ENCODE results near the gene ANO4.

The ANO4 gene

GRCh38 chr12:100991102-100991501 is 196.5 kb downstream of the ANO4 start:
- TF ChIP-seq ZNF70 (CRISPR knock-in tag; IDR thresholded peaks at IDR 0.05) (no peak), TCF4 (CRISPR knock-in tag; IDR thresholded peaks at IDR 0.05; ENCODE audit: borderline replicate concordance) (no peak), SNAI2 (CRISPR knock-in tag; IDR thresholded peaks at IDR 0.05) (no peak), CSRNP3 (CRISPR knock-in tag; IDR thresholded peaks at IDR 0.05) (no peak), RARB (CRISPR knock-in tag; IDR thresholded peaks at IDR 0.05) (no peak), ZFP30 (CRISPR knock-in tag; IDR thresholded peaks at IDR 0.05) (no peak)
- no peak for ATAC-seq

GRCh38 chr12:100992194-100992593 is 197.6 kb downstream of the ANO4 start:
- no peak for ATAC-seq
- TF ChIP-seq SNAI2 (CRISPR knock-in tag; IDR thresholded peaks at IDR 0.05) = no peak
- no peak for TF ChIP-seq TSHZ2 (CRISPR knock-in tag; IDR thresholded peaks at IDR 0.05)
- no peak for TF ChIP-seq ZFP30 (CRISPR knock-in tag; IDR thresholded peaks at IDR 0.05)
- TF ChIP-seq ESRRG (CRISPR knock-in tag; IDR thresholded peaks at IDR 0.05) = no peak
- TF ChIP-seq, protein P1, sequence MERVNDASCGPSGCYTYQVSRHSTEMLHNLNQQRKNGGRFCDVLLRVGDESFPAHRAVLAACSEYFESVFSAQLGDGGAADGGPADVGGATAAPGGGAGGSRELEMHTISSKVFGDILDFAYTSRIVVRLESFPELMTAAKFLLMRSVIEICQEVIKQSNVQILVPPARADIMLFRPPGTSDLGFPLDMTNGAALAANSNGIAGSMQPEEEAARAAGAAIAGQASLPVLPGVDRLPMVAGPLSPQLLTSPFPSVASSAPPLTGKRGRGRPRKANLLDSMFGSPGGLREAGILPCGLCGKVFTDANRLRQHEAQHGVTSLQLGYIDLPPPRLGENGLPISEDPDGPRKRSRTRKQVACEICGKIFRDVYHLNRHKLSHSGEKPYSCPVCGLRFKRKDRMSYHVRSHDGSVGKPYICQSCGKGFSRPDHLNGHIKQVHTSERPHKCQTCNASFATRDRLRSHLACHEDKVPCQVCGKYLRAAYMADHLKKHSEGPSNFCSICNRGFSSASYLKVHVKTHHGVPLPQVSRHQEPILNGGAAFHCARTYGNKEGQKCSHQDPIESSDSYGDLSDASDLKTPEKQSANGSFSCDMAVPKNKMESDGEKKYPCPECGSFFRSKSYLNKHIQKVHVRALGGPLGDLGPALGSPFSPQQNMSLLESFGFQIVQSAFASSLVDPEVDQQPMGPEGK (CRISPR knock-in tag; IDR thresholded peaks at IDR 0.05; ENCODE audit: borderline replicate concordance) = no peak
- TF ChIP-seq CSRNP3 (CRISPR knock-in tag; IDR thresholded peaks at IDR 0.05) = no peak

- TF ChIP-seq ESRRG (CRISPR knock-in tag; IDR thresholded peaks at IDR 0.05) = no peak
- no peak for TF ChIP-seq SNAI2 (CRISPR knock-in tag; IDR thresholded peaks at IDR 0.05)
- TF ChIP-seq, protein P1 (CRISPR knock-in tag; IDR thresholded peaks at IDR 0.05; ENCODE audit: borderline replicate concordance) = no peak
- TF ChIP-seq, protein P2, sequence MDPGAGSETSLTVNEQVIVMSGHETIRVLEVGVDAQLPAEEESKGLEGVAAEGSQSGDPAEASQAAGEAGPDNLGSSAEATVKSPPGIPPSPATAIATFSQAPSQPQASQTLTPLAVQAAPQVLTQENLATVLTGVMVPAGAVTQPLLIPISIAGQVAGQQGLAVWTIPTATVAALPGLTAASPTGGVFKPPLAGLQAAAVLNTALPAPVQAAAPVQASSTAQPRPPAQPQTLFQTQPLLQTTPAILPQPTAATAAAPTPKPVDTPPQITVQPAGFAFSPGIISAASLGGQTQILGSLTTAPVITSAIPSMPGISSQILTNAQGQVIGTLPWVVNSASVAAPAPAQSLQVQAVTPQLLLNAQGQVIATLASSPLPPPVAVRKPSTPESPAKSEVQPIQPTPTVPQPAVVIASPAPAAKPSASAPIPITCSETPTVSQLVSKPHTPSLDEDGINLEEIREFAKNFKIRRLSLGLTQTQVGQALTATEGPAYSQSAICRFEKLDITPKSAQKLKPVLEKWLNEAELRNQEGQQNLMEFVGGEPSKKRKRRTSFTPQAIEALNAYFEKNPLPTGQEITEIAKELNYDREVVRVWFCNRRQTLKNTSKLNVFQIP (CRISPR knock-in tag; IDR thresholded peaks at IDR 0.05; ENCODE audit: borderline replicate concordance, low read depth) = no peak
- TF ChIP-seq ZFP30 (CRISPR knock-in tag; IDR thresholded peaks at IDR 0.05) = no peak
- no peak for TF ChIP-seq TSHZ2 (CRISPR knock-in tag; IDR thresholded peaks at IDR 0.05)
- ATAC-seq = peak; percentile 33; the same call in 1 of the 3 replicates
Measured at GRCh38 chr12:100993916-100994450, 199.4 kb downstream of the ANO4 start.
